Measurements from ENCODE around the gene OR2C3.

Gene OR2C3

GRCh38 chr1:247536340-247536739, at the start of gene OR2C3:
Gene OR2C3 (minus strand): TSS chr1:247536440. CDS start chr1:247532511, 3,929 bp downstream.
- no peaks in the 10 kb centered on the region for H3K36me3 Mint-ChIP-seq (ENCODE audit: low read depth)
- no peaks in the 10 kb centered on the region for H3K27me3 Mint-ChIP-seq (ENCODE audit: low read depth)
- no peak for DNase-seq (ENCODE audit: low spot score)
- peaks cover 2% of the 10 kb centered on the region for H3K4me1 Mint-ChIP-seq (ENCODE audit: low read depth)
- no peaks in the 10 kb centered on the region for H3K9me3 Mint-ChIP-seq
- H3K4me3 Mint-ChIP-seq: no peak within 1 kb of the TSS
- H3K27ac Mint-ChIP-seq: no peak within 1 kb of the TSS

DNA sequence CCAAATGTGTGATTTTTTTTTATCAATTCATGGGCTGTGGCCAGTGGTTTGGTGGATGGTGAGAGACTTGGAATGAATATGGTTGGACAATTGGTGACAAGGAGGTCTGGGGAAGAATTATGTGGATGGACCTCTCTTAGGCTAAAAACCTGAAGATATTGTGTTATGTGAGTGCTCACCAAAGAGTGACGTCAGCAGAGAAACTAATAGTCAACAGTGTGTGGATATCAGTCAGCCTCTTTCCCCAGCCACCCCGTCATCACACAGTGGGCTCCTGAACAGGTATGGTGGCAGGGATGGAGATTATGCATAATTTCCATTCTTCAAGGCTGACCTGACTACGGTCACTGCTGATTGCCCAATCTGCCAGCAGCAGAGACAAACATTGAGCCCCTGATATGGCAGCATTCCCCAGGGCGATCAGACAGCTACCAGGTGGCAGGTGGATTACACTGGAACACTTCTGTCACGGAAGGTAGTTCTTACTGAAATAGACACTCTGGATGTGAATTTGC, 42.8 kb upstream of the OR2C3 start:
- Mint-ChIP-seq H3K27ac (no peak overlapping the region), H3K27me3 (ENCODE audit: low read depth) (peaks cover 2% of the 10 kb centered on the region), H3K9me3 (no peaks in the 10 kb centered on the region), H3K36me3 (ENCODE audit: low read depth) (no peaks in the 10 kb centered on the region), H3K4me3 (no peak overlapping the region), H3K4me1 (ENCODE audit: low read depth) (no peaks in the 10 kb centered on the region)
- no peak for DNase-seq (ENCODE audit: low spot score)

- no peaks in the 10 kb centered on the region for H3K36me3 Mint-ChIP-seq (ENCODE audit: low read depth)
- H3K4me3 Mint-ChIP-seq: no peak overlapping the region
- no peak for DNase-seq (ENCODE audit: low spot score)
- H3K27ac Mint-ChIP-seq: no peak overlapping the region
- H3K9me3 Mint-ChIP-seq: no peaks in the 10 kb centered on the region
- peaks cover 2% of the 10 kb centered on the region for H3K27me3 Mint-ChIP-seq (ENCODE audit: low read depth)
- H3K4me1 Mint-ChIP-seq (ENCODE audit: low read depth): no peaks in the 10 kb centered on the region
Observed at GRCh38 chr1:247576514-247576913, 40.3 kb upstream of the OR2C3 start.

- no peak for DNase-seq (ENCODE audit: low spot score)
- no peak overlapping the region for H3K27ac Mint-ChIP-seq
- no peaks in the 10 kb centered on the region for H3K36me3 Mint-ChIP-seq (ENCODE audit: low read depth)
- no peak overlapping the region for H3K4me3 Mint-ChIP-seq
- H3K4me1 Mint-ChIP-seq (ENCODE audit: low read depth): no peaks in the 10 kb centered on the region
- H3K9me3 Mint-ChIP-seq: peaks cover 10% of the 10 kb centered on the region
- H3K27me3 Mint-ChIP-seq (ENCODE audit: low read depth): peaks cover 2% of the 10 kb centered on the region
Observed at GRCh38 chr1:247574664-247575063, 38.4 kb upstream of the OR2C3 start.

DNA sequence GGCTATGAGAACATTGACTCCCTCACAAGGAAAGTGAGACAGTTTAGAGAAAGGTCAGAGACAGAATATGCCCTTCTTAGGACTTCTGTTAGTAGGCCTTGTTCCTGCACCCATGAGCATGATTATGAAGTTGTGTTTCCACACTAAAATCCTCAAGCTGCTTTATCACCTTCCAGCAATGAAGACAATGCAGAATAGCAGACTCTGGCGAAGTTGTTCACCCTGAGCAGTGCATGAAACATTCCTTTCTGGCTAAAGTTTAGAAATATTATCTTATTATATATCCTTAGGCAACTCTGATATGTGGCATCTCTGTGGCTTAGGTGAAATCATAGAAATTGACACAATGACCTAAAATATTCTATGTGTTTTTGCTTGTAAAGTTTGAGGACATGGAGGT, 38.0 kb upstream of the OR2C3 start:
- Mint-ChIP-seq H3K4me3 (no peak overlapping the region), H3K4me1 (ENCODE audit: low read depth) (no peaks in the 10 kb centered on the region), H3K27me3 (ENCODE audit: low read depth) (peaks cover 2% of the 10 kb centered on the region), H3K9me3 (peaks cover 10% of the 10 kb centered on the region), H3K36me3 (ENCODE audit: low read depth) (no peaks in the 10 kb centered on the region), H3K27ac (no peak overlapping the region)
- no peak for DNase-seq (ENCODE audit: low spot score)

GRCh38 chr1:247562198-247562597, 26.0 kb upstream of the OR2C3 start:
- no peaks in the 10 kb centered on the region for H3K27me3 Mint-ChIP-seq (ENCODE audit: low read depth)
- no peaks in the 10 kb centered on the region for H3K4me1 Mint-ChIP-seq (ENCODE audit: low read depth)
- no peak overlapping the region for H3K27ac Mint-ChIP-seq
- no peaks in the 10 kb centered on the region for H3K9me3 Mint-ChIP-seq
- DNase-seq (ENCODE audit: low spot score): no peak
- H3K36me3 Mint-ChIP-seq (ENCODE audit: low read depth): no peaks in the 10 kb centered on the region
- no peak overlapping the region for H3K4me3 Mint-ChIP-seq

- Mint-ChIP-seq H3K9me3 (no peaks in the 10 kb centered on the region), H3K36me3 (ENCODE audit: low read depth) (no peaks in the 10 kb centered on the region), H3K27me3 (ENCODE audit: low read depth) (no peaks in the 10 kb centered on the region), H3K4me1 (ENCODE audit: low read depth) (no peaks in the 10 kb centered on the region), H3K4me3 (no peak overlapping the region), H3K27ac (no peak overlapping the region)
- DNase-seq (ENCODE audit: low spot score): no peak
Observed at GRCh38 chr1:247561711-247562110, 25.5 kb upstream of the OR2C3 start.

- Mint-ChIP-seq H3K4me3 (no peak overlapping the region), H3K4me1 (ENCODE audit: low read depth) (no peaks in the 10 kb centered on the region), H3K27ac (no peak overlapping the region), H3K36me3 (ENCODE audit: low read depth) (no peaks in the 10 kb centered on the region), H3K9me3 (no peaks in the 10 kb centered on the region), H3K27me3 (ENCODE audit: low read depth) (no peaks in the 10 kb centered on the region)
- no peak for DNase-seq (ENCODE audit: low spot score)
Observed at GRCh38 chr1:247557926-247558674, 21.9 kb upstream of the OR2C3 start.

DNA sequence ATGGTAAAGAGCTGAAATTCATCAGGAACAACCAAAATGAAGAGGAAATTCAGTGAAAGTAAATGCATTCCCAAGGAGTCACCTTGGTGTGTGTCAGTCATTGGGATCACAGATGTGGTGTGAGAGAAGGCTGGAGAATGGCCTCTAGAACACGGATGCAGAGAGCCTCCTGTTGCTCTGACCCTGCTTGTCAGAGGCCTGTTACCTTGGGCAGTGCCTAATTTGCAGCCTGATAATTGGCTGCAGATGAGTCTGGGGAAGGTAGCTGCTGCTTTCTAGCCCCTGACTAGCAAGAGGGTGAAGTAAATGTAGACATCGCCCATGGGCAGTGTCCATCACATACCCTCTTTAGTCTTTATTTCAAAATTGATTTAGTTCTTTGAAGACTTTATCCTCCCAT, 16.0 kb upstream of the OR2C3 start:
- peaks cover 10% of the 10 kb centered on the region for H3K27me3 Mint-ChIP-seq (ENCODE audit: low read depth)
- H3K4me3 Mint-ChIP-seq: no peak overlapping the region
- no peak overlapping the region for H3K27ac Mint-ChIP-seq
- DNase-seq (ENCODE audit: low spot score): no peak
- no peaks in the 10 kb centered on the region for H3K9me3 Mint-ChIP-seq
- H3K36me3 Mint-ChIP-seq (ENCODE audit: low read depth): no peaks in the 10 kb centered on the region
- peaks cover 4% of the 10 kb centered on the region for H3K4me1 Mint-ChIP-seq (ENCODE audit: low read depth)

DNA sequence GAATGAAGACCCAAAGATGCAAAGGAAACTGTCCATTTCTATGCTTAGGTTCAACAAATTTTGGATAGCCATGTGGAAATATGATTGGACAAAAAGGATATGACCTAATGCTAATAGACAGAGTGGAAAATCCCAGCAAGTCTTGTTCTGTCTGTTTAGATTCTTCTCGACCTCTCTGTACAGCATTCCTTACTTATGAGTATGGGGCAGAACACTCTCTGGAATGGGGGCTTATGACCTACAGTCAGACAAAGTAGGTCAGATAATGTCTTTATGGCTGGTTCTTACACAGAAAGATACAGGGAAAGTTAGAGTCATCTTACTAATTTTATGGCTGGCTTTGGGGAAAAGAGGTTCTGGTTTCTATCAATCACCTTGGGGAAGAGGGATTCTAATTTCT, 15.5 kb upstream of the OR2C3 start:
- no peak overlapping the region for H3K27ac Mint-ChIP-seq
- H3K4me3 Mint-ChIP-seq: no peak overlapping the region
- peaks cover 10% of the 10 kb centered on the region for H3K27me3 Mint-ChIP-seq (ENCODE audit: low read depth)
- H3K36me3 Mint-ChIP-seq (ENCODE audit: low read depth): no peaks in the 10 kb centered on the region
- DNase-seq (ENCODE audit: low spot score): no peak
- H3K9me3 Mint-ChIP-seq: no peaks in the 10 kb centered on the region
- H3K4me1 Mint-ChIP-seq (ENCODE audit: low read depth): peaks cover 4% of the 10 kb centered on the region

DNA sequence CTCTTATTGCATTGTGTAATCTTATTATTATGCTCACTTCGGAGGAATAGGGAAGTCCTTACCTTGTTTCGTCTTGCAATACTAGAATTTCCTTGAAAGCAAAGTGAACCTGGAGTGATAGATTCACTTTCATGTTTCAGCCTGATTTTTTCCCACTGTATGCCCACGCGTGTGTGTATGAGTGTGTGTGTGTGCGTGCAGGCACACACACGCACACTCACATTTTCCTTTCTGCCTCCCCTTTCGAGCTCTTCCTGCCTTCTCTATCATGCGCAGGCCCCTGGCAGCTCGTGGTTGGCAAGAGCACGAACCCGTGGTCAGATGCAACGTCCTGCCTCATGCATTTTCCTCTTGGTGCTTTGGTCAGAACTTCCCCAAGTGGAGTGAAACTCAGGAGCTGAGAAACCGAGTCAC, 12.5 kb upstream of the OR2C3 start, which contains the start of gene GCSAML:
Gene GCSAML, plus strand, starts transcription at position 366 of the 414 bp plus-strand sequence. CDS start 58 bp downstream, outside the sequence.
- no peak within 1 kb of the TSS for H3K4me3 Mint-ChIP-seq
- peaks cover 4% of the 10 kb centered on the region for H3K4me1 Mint-ChIP-seq (ENCODE audit: low read depth)
- no peak within 1 kb of the TSS for H3K27ac Mint-ChIP-seq
- DNase-seq (ENCODE audit: low spot score): no peak
- H3K9me3 Mint-ChIP-seq: no peaks in the 10 kb centered on the region
- peaks cover 10% of the 10 kb centered on the region for H3K27me3 Mint-ChIP-seq (ENCODE audit: low read depth)
- no peaks in the 10 kb centered on the region for H3K36me3 Mint-ChIP-seq (ENCODE audit: low read depth)

DNA sequence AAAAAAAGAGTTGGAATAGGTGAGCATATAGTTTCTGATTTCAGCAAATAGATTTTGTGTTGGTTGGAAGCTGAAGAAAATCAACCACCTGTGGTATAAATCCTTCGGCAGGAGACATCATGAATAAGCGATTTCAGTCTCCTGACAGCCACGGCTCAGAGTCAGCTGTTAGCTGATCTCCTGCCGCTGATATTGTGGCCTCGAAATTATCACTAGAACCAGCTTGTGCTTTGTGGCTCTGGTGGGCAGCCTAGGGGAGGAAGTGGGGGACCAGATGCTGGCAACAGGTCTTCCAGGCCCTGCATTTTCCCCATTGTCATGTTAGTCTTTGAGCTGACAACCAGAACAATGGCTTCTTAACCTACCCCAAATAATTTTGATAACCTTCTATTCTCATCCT, 11.9 kb upstream of the OR2C3 start:
- Mint-ChIP-seq H3K27ac (no peak overlapping the region), H3K27me3 (ENCODE audit: low read depth) (peaks cover 10% of the 10 kb centered on the region), H3K4me3 (no peak overlapping the region), H3K36me3 (ENCODE audit: low read depth) (no peaks in the 10 kb centered on the region), H3K4me1 (ENCODE audit: low read depth) (peaks cover 4% of the 10 kb centered on the region), H3K9me3 (no peaks in the 10 kb centered on the region)
- DNase-seq (ENCODE audit: low spot score): no peak

DNA sequence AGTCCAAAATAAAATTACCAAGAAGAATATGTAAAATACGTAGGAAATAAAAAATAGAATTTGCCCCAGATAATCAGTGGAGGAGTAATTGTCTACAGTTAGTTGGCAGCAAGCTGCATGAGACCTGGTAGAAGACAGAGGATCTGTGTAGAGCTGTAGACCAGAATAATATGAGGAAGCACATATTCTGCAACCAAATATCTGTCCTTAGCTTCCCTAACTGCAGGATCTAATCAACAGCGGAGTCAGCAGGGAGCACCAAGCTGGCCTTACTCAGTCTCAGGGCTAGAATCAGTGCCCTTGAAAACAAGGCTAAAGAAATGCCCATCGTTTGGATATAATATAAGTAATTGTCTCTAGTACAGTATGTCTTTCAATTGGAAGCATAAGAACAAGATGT, 6.6 kb upstream of the OR2C3 start:
- no peaks in the 10 kb centered on the region for H3K36me3 Mint-ChIP-seq (ENCODE audit: low read depth)
- no peak overlapping the region for H3K27ac Mint-ChIP-seq
- DNase-seq (ENCODE audit: low spot score): no peak
- no peak overlapping the region for H3K4me3 Mint-ChIP-seq
- H3K9me3 Mint-ChIP-seq: no peaks in the 10 kb centered on the region
- H3K27me3 Mint-ChIP-seq (ENCODE audit: low read depth): no peaks in the 10 kb centered on the region
- peaks cover 2% of the 10 kb centered on the region for H3K4me1 Mint-ChIP-seq (ENCODE audit: low read depth)

DNA sequence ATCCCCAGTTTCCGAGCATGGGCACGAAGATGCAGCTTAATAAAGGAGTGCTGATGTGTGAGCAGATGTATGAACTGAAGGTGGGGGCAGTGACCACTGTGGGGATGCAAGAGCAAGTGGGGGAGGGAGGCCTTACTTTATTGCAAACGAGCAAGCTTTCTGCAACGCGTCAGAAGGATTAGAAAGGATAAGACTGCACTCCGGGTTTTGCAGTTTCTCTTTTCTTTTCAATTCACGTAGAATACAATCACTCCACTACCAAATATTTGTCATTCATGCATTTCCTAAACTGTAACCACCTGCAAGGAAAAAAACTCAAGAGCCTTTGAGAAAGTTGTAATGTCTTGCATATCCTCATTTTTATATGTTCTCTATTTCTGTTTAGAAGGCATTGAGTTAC, 4.3 kb upstream of the OR2C3 start:
- Mint-ChIP-seq H3K4me1 (ENCODE audit: low read depth) (peaks cover 2% of the 10 kb centered on the region), H3K9me3 (no peaks in the 10 kb centered on the region), H3K4me3 (peak overlapping the region; percentile 34)

GRCh38 chr1:247539215-247539614, 3.0 kb upstream of the OR2C3 start:
- no peaks in the 10 kb centered on the region for H3K9me3 Mint-ChIP-seq
- H3K27me3 Mint-ChIP-seq (ENCODE audit: low read depth): no peaks in the 10 kb centered on the region
- H3K27ac Mint-ChIP-seq: no peak overlapping the region
- no peaks in the 10 kb centered on the region for H3K36me3 Mint-ChIP-seq (ENCODE audit: low read depth)
- no peak for DNase-seq (ENCODE audit: low spot score)
- H3K4me3 Mint-ChIP-seq: no peak overlapping the region
- H3K4me1 Mint-ChIP-seq (ENCODE audit: low read depth): peaks cover 2% of the 10 kb centered on the region

More for the DNA sequence above, 4.3 kb upstream of the OR2C3 start:
- no peaks in the 10 kb centered on the region for H3K27me3 Mint-ChIP-seq (ENCODE audit: low read depth)
- H3K36me3 Mint-ChIP-seq (ENCODE audit: low read depth): no peaks in the 10 kb centered on the region
- DNase-seq (ENCODE audit: low spot score): no peak
- peak overlapping the region; percentile 21 for H3K27ac Mint-ChIP-seq
